DMS 273 (cell line): Measurements from ENCODE around the gene PHF3.
"Not testable (repeated sequence)": the region's sequence is repeated elsewhere in the genome, so short reads cannot be mapped to it uniquely, and the experiment has no call there.

Experiments
- DNase-seq: peaks from one replicate; lab custom pipeline; 2025; ENCODE audit not compliant: unreplicated experiment; lab: John Stamatoyannopoulos, UW

PHF3 gene

DNA sequence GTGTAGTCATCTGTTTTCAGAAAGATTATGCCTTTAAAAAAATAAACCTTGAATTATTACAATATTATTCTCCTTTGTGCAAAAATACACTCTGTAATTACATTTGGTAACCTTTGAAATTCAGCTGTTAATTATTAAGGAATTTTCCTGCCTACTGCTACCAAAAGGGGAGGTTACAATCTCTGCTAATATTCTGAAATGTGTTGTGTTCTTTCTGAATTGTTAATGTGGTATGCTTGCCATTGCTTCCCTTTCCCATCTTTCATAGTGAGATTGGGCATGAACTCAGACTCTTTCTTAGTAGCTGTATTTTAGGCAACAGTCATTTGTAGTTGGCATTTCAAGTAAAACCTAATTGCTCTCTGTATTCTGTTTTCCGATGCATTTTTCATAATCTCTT lies 73.0 kb downstream of the PHF3 start:
- DNase-seq = no peak

DNA sequence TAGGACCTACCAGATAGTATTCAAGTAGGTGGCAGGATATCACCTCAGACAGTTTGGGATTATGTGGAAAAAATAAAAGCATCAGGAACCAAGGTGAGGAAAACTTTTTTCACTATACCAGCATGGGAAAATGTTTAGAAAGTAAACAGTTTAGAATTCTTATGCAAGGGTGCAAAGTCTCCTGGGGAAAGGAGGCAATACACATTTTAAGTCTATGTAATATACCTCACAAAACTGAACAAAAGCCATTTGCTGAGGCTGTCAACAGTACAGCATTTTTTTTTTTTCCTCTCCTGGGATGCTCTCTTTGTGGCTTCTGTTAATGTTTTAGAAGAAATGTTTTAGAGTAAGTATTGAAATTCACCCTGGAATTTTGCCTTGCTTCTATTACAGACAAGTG lies 73.5 kb downstream of the PHF3 start:
- DNase-seq = no peak

DNA sequence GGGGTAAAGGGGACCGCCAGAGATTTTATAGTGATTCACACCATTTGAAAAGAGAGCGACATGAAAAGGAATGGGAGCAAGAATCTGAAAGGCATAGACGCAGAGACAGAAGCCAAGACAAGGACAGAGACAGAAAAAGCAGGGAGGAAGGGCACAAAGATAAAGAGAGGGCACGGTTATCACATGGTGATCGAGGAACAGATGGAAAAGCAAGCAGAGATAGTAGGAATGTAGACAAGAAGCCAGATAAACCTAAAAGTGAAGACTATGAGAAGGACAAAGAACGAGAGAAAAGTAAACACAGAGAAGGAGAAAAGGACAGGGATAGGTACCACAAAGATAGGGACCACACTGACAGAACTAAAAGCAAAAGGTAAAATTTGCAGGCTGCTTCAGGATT lies 77.7 kb downstream of the PHF3 start:
- DNase-seq = no peak

DNA sequence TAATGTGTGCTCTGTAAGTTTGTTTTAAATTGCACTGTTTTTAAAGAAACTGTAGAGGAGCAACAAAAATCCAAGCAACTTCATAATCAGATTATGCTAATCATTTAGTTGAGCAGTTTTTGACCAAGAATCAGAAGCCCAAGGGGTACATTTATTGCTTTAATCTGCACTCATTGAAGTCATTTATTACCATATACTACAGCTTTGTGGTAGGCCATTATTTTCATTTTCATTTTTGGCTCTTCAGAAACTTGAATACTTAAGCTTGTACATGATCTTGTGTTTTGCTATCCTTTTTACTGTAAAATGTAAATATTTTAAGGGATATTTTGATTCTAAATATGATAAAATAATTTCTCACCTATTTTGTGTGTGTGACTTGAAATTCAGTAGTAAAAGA lies 78.5 kb downstream of the PHF3 start:
- DNase-seq = no peak

DNA sequence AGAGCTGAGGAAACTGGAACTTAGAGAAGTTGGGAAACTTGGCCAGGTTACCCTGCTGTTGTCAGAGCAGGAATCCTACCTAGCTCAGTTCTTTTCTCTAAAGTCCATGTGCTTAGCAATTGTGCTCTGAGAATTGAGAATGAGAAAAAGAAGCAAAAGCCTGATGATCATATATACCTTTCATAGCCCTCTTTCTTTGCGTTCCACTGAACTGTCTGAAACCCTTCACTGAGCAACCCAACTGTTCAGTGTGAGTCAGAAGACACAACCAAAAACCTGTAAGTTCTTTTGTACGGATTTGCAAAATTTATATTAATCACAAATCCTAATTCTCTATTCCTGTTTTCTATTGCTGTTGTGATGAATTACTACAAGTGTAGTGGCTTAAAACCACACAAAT lies 80.6 kb downstream of the PHF3 start:
- no peak for DNase-seq

DNA sequence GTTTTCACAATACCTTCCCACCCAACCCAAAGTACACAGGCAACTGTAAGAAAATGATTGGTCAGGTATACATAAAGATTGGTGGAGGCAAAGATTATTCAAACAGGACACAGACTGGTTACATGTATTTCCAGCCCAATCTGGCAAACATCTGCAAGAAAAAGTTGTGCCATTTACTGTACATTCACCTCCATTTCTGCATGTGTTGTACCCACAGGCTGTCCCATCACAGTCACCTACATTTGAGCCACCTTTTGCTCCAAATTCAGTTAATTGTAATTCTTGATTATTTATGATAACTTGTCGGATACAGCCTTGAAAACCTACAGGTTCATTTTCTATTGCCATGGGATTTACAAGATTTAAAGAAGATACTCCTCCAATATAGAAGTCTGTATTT lies 85.6 kb downstream of the PHF3 start:
- no peak for DNase-seq

DNA sequence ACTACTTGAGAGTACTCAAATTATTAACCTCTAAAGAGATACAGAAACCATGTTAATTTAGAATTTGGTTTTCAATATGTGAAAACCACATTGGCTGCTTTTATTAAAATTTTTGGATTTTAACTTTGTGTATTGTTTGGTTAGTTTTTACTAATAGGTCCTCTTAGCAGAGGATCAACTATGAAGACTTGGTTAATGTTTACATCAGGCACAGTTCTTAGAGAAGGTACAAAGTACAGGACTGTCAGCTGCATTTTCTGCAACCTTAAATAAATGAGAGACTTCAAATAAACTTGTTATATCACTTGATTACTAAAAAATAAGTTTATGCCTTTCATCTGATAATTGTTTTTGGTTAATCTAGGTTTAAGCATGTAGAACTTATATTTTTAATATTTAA lies 89.1 kb downstream of the PHF3 start:
- DNase-seq = no peak

DNA sequence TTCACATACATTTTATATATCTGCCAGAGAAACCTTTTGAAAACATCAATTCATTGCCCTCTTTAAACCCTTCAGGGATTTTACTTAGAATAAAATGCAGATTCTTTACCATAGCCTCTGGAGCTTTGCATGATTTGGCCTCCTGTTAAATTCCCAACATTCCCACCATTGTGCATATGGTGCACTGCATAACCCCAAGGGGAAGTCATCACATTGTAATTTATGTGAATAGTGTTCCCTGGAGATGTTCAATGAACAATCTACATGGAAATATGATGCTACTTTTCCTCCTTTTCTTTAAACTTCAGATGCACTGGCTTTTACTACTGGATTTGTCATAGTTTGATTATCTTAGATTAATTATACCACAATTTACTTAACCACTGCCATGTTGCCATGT lies 94.7 kb downstream of the PHF3 start:
- no peak for DNase-seq

DNA sequence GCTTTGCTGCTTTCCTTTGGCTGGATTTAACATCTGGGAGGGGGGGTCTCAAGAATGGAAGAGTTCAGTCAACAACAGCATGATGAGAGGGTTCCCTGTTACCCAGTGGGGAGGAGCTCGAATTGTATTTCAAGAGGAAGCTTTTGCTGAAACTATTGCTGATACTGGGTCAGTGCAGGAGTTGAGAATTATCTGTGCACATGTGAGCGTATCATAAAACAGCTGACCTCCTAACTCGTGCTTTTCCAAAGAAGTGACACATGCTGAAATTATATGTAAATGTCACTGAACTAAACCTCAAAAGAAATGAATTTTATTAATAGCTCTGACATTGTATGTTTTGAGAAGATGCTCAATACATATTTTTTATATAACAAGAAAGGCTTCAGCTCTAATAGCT lies 96.3 kb downstream of the PHF3 start:
- DNase-seq = no peak

DNA sequence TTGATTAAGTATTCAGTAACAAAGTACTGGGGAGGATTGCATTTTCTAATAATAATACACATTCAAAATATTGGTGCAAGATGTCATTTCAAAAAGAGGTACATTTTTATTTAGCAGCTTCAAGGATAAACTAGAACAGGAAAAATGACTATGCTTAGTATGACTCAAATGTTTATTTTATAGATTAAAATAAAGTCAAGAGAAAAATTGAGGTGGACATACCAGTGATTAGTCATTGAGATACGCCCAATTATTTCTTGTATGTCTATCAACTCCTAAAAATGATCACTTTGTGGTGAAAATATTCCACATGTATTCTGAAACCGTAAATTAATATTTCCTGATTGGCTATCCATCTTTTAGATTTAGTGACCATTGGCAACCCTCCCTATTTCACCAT lies 96.7 kb downstream of the PHF3 start:
- no peak for DNase-seq

DNA sequence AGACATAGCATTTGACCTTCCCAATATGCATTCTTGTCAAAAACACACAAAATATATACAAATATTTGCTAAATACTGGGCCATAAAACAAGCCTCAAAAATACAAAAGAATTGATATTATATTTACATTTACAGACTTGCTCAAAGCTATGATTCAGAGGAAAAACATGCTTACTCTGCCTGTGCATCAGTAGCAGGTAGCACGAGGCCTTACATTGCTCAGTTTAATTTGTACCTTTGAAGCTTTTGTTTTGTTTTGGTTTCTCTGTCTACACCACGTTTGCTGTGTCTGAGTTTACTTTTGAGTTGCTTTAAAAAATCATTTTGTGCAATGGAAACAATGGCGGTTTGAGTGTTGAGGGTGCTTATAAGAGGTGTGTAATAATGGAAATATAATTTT lies 99.3 kb downstream of the PHF3 start:
- no peak for DNase-seq

DNA sequence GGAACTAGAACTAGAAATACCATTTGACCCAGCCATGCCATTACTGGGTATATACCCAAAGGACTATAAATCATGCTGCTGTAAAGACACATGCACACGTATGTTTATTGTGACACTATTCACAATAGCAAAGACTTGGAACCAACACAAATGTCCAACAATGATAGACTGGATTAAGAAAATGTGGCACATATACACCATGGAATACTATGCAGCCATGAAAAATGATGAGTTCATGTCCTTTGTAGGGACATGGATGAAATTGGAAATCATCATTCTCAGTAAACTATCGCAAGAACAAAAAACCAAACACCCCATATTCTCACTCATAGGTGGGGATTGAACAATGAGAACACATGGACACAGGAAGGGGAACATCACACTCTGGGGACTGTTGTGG lies 102.6 kb downstream of the PHF3 start:
- not testable (repeated sequence) for DNase-seq

DNA sequence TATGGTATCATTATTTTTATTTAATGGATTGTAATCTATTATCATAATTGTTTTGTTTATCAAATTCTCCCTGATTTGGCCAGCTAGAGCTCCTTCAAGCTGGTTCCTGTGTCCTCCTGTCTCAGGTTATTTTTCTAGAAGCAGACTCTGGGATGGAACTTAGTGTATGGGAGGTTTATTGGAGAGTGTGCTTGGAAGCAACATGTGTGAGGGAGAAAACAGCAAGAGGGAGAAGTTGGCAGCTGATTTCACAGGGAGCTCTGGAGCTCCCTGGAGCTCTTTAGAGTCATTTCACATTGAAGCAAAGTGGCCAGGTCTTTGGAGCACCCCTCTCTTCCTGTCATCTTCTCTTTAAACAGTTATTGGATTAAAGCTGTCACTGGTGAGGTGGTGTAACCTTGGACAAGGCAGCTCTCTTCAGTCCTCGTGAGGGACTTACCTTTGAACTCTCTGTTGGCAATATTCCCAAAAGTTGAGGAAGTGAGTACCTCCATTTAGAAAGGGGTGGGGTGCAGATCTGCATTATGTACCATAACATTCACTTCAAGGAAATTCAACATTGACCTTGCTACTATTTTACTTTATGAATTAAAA lies 103.6 kb downstream of the PHF3 start:
- no peak for DNase-seq

DNA sequence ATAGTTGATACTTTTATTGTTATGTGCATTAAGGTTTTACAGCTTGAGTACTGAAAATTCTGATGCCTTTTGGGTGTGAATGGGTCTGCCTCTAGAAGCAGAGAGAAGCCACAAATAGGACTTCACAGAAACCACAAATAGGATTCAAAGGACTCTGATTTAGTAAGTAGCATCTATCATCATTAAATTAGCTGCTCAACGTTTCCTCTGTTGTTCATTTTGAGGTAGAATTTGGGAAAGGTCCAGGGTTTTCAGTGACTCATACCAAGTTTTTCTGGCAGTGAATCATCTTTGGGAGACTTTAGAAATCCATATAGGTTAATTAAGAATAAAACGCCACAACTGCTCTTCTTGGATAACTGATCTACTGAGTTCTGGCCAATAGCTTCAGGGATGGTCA lies 105.1 kb downstream of the PHF3 start:
- no peak for DNase-seq

DNA sequence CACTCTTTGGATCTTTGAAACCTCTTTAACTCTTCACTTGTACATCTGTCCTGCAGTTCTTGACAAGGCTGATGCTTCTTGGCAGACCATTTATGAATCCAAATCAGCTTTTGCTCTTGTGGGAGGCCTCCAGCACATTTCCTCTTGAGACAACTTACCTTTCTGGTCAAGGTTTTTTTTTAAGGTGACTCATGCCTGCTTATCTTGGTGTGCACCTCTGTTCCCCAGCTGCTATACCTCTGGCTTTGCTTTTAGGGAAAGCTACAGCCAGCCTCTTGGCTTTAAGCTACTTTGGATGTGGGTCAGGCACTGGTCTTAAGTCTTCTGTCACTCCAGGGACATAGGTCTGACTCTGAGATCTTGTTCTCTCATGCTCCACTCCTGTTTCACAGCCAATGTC lies 106.5 kb downstream of the PHF3 start:
- DNase-seq = no peak

DNA sequence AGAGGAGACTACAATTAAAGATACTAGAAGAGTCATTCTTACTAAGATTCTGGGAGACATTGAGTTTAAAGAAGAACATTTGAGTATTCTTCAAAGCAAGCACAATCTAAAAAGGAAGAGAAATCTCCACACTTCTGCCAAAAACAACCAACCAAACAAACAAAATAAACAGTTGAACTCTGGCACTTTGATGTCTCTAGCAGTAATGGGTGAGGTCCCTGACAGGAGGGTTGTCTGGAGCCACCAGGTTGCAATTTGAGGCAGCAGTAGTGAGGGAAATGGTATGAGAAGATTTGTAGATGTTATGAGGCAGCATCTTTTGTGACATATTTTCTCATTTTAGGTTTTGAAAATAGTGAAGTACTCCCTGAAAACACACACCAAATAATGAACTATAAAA lies 108.1 kb downstream of the PHF3 start:
- DNase-seq = no peak

DNA sequence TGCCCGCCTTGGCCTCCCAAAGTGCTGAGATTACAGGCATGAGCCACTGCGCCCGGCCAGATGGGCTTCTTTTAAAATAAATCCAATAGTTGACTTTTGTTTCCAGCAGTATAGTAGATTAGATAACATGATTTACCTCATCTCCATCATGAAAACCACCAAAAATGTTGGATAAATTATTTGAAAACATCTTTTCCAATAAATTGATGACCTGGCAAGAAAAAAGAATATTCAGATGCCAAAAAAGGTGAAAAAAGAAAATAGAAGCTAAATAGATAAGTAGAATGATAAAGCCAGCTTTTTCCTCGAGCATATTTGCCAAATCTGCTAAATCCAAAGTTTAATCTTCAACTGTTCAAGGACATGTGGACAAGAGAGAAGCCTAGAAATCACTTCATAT lies 109.2 kb downstream of the PHF3 start:
- DNase-seq = no peak

DNA sequence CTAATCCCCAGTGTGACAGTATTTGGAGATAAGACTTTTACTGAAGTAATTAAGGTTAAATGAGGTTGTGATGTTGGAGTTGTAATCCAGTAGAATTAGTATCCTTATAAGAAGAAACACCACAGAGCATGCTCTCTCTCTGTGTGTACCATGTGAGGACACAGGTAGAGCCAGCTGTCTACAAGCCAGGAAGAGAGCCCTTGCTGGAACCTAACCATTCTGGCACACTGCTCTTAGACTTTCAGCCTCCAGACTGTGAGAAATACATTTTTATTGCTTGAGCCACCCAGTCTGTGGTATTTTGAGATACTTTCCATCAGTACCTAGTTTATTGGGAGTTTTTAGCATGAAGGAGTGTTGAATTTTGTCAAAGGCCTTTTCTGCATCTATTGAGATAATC lies 110.2 kb downstream of the PHF3 start:
- DNase-seq = no peak

DNA sequence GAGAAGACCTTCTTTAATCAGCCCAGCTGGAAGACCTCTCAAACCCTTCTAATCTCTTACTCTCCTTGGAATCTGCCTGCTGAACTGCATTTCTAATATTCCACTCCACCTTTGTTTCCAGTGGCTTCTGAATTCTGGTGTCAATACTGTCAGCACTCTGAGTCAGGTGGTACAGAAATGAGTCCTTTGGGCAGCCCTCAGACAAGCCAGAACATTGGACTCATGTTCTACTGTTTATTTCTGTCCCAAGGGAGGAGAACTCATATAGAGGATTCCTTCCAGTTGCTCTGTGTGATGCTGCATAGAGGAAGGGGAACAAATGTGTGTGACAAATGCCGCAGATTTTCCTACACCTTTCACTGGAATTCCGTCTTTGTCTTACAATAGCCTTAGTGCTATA lies 114.8 kb downstream of the PHF3 start:
- no peak for DNase-seq

DNA sequence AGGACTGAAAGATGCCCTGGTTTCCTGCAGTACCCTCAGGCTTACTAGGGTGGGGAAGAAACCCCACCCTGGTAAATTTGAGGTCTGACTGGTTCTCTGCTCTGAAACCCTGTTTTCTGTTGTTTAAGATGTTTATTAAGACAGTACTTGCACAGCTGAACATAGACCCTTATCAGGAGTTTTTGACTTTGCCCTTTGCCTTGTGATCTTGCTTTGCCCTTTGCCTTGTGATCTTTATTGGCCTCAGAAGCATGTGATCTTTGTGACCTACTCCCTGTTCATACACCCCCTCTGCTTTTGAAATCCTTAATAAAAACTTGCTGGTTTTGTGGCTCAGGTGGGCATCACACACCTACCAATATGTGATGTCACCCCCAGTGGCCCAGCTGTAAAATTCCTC lies 121.7 kb downstream of the PHF3 start:
- DNase-seq = not testable (repeated sequence)

DNA sequence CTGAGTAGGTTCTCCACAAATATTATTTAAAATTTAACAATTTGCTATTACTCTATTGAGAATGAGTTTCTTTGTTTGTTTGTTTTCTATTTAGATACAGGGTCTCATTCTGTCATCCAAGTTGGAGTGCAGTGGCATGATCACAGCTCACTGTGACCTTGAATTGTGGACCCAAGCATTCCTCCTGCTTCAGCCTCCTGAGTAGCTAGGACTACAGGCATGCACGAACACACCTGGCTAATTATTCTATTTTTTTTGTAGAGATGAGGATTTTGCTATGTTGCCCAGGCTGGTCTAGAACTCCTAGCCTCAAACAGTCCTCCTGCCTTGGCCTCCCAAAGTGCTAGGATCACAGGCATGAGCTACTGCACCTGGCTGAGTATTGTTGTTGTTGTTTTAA lies 122.2 kb downstream of the PHF3 start:
- no peak for DNase-seq

DNA sequence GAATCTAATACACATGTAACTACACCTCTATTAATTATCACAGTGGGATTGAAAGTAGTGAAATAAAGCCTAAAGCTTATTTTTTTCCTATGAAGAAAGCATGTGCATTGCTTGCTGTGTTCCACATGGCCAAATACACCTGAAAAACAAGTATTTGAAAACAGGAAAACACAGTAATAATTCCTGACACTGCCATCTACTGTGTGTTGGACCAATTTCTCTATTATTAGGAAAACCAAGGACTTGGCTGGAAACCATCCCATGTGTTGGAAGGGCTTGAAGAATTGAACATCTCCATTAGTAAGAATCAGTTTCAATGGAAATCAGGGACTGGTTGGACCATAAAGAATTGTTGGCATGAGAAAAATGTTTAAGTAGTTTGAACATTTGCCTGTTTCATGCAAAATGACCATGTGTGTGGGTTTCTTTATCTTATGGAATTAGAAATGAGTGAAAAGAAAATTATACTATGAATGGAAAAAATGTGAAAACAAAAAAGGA lies 124.1 kb downstream of the PHF3 start:
- DNase-seq = no peak

DNA sequence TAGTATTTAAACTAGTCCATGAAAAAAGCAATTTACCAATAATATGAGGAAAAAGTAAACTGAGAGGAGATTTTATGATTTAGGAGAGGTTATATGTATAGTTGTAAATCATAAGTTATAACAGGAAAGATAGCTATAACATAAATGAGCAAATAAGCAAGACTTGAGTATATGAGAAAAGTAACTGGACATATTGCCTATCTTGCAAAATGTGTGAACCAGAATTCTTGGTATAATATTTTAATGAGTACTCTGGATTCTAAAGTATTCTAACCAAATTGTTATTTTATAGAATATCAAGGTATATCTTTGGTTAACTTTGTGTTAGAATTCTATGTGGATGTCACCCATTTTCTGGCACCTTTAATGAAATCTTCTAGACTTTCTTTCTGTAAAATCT lies 124.6 kb downstream of the PHF3 start:
- DNase-seq = no peak
